Astrocyte of the spinal cord (primary cell): Measurements from ENCODE around the gene SCYL1.
"Not testable (repeated sequence)": the region's sequence is repeated elsewhere in the genome, so short reads cannot be mapped to it uniquely, and the experiment has no call there.

Experiments
- DNase-seq: peaks from one replicate; pipeline ENCODE4 v3.0.0; 2011; ENCODE audit warnings: low read depth, low spot score
- H3K4me3 ChIP-seq: 2 replicates; pipeline ENCODE4 v1.5.1; 2011; ENCODE audit warnings: low read depth, mild to moderate bottlenecking, low read length, moderate library complexity
- CTCF ChIP-seq: IDR thresholded peaks from 2 replicates; pipeline ENCODE4 v1.5.1; 2012; ENCODE audit warnings: low read depth, mild to moderate bottlenecking, low read length, inconsistent platforms
- in situ Hi-C: cut with HindIII; loops from 2 replicates; pipeline ENCODE4 v1.10.0; 2017; ENCODE audit warnings: low sequenced_read_pairs

The SCYL1 gene

DNA sequence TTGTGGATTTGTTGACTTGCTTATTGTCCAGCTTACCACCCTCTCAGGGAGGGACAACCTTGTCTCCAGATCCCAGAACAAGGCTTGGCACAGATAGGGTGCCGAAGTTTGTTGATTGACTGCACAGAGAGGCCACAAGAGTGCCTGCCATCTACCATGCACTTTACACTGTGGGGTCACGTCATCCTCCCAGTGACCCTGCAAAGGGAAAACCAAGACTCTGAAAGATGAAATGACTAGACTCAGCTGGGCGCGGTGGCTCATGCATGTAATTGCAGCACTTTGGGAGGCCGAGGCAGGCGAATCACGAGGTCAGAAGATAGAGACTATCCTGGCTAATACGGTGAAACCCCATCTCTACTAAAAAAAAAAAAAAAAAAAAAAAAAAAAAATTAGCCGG is 37.9 kb downstream of the SCYL1 start:
- TF ChIP-seq CTCF = no peak
- DNase-seq = no peak
- in situ Hi-C loops = no loop called here
- no peak overlapping the region for H3K4me3 ChIP-seq

GRCh38 chr11:65563601-65564000 is 38.7 kb downstream of the SCYL1 start:
- in situ Hi-C loops = no loop called here
- DNase-seq = no peak
- H3K4me3 ChIP-seq = no peak overlapping the region
- no peak for TF ChIP-seq CTCF

GRCh38 chr11:65564879-65565559 is 40.1 kb downstream of the SCYL1 start:
- H3K4me3 ChIP-seq, DNase-seq, in situ Hi-C loops: not testable (repeated sequence)

GRCh38 chr11:65565624-65566453 is 41.0 kb downstream of the SCYL1 start:
- DNase-seq = no peak
- in situ Hi-C loops = no loop called here
- TF ChIP-seq CTCF = no peak

GRCh38 chr11:65569164-65569972 is 44.5 kb downstream of the SCYL1 start:
- TF ChIP-seq CTCF = no peak
- in situ Hi-C loops = no loop called here
- H3K4me3 ChIP-seq = peak overlapping the region; percentile 98
- DNase-seq = no peak

More at GRCh38 chr11:65565624-65566453, 41.0 kb downstream of the SCYL1 start:
- no peak overlapping the region for H3K4me3 ChIP-seq

GRCh38 chr11:65569973-65570918 is 45.4 kb downstream of the SCYL1 start, which contains the start of gene ZNRD2:
ZNRD2 (plus strand) TSS chr11:65570477; CDS start chr11:65570492, 15 bp downstream.
- peak; percentile 100 for DNase-seq
- in situ Hi-C loops = no loop called here
- TF ChIP-seq CTCF = peak; percentile 56
- H3K4me3 ChIP-seq = peak within 1 kb of the TSS; percentile 98
